WTC11 (cell line): ENCODE measurements around the gene ZFAND5. TPM values are rescaled to one million over a fixed set of nuclear protein-coding genes. Genes with fewer than 3 reads are reported as not detected.

Experiments
- ATAC-seq: fragments of 200-7000 bp; cut with Tn5 transposase; 2 replicates; pipeline ENCODE4 v1.10.0; 2021; ENCODE audit warnings: mild to moderate bottlenecking, moderate library complexity
- CTCF ChIA-PET: fragments of 300-600 bp; sonication (Branson Sonifier 250); formaldehyde crosslinking; loops from one replicate; lab custom pipeline; 2021; ENCODE audit warnings: antibody characterized with exemption; lab: Charles Lee
- POLR2A ChIA-PET: fragments of 350-600 bp; sonication (Branson Sonifier 250); formaldehyde crosslinking; loops from one replicate; lab custom pipeline; 2021; ENCODE audit warnings: antibody characterized with exemption; lab: Charles Lee
- DNase-seq: peaks from one replicate; pipeline ENCODE4 v3.0.0; 2021; ENCODE audit warnings: low spot score
- H3K27ac Mint-ChIP-seq: 2 replicates; pipeline ENCODE4 v1.8.0; 2021; ENCODE audit warnings: mixed read lengths
- H3K27me3 Mint-ChIP-seq: 2 replicates; pipeline ENCODE4 v1.8.0; 2021; ENCODE audit warnings: low read depth, mild to moderate bottlenecking, moderate library complexity, mixed read lengths
- H3K36me3 Mint-ChIP-seq: 2 replicates; pipeline ENCODE4 v1.8.0; 2021; ENCODE audit warnings: mixed read lengths
- H3K4me1 Mint-ChIP-seq: 2 replicates; pipeline ENCODE4 v1.8.0; 2022; ENCODE audit warnings: mixed read lengths
- H3K4me3 Mint-ChIP-seq: 2 replicates; pipeline ENCODE4 v1.8.0; 2021; ENCODE audit warnings: mild to moderate bottlenecking, moderate library complexity, mixed read lengths
- H3K9me3 Mint-ChIP-seq: 2 replicates; pipeline ENCODE4 v1.8.0; 2021; ENCODE audit warnings: mixed read lengths
- ATF1 ChIP-seq: sonication (generic); formaldehyde crosslinking; IDR thresholded peaks from 2 replicates; pipeline ENCODE4 v1.8.1; 2023; ENCODE audit warnings: mild to moderate bottlenecking, moderate library complexity, missing genetic modification reagents
- CREM ChIP-seq: sonication (generic); formaldehyde crosslinking; IDR thresholded peaks from 2 replicates; pipeline ENCODE4 v1.8.1; 2022; ENCODE audit warnings: mild to moderate bottlenecking, missing genetic modification reagents, moderate library complexity
- FOXJ3 ChIP-seq: sonication (generic); formaldehyde crosslinking; IDR thresholded peaks from 2 replicates; pipeline ENCODE4 v1.9.0; 2021; ENCODE audit warnings: missing genetic modification reagents, mild to moderate bottlenecking, borderline replicate concordance
- GTF2I ChIP-seq: fragments of 250-450 bp; sonication (Bioruptor Pico); conservative IDR thresholded peaks from 2 replicates; pipeline ENCODE4 v1.4.0; 2021; ENCODE audit warnings: mild to moderate bottlenecking
- JAZF1 ChIP-seq: fragments of 250-450 bp; sonication (Bioruptor Pico); IDR thresholded peaks from 2 replicates; pipeline ENCODE4 v1.9.0; 2021; ENCODE audit warnings: moderate library complexity, mild to moderate bottlenecking, inconsistent platforms
- MXD4 ChIP-seq: fragments of 250-450 bp; sonication (Bioruptor Pico); IDR thresholded peaks from 2 replicates; pipeline ENCODE4 v1.8.0; 2021; ENCODE audit warnings: mild to moderate bottlenecking, moderate library complexity, borderline replicate concordance
- MYBL2 ChIP-seq: sonication (generic); formaldehyde crosslinking; IDR thresholded peaks from 2 replicates; pipeline ENCODE4 v1.8.1; 2023; ENCODE audit warnings: mild to moderate bottlenecking, moderate library complexity, missing genetic modification reagents
- NR1H2 ChIP-seq: sonication (generic); formaldehyde crosslinking; IDR thresholded peaks from 2 replicates; pipeline ENCODE4 v1.9.0; 2021; ENCODE audit warnings: mild to moderate bottlenecking, moderate library complexity, missing genetic modification reagents
- SMAD3 ChIP-seq: sonication (generic); formaldehyde crosslinking; IDR thresholded peaks from 2 replicates; pipeline ENCODE4 v1.8.0; 2022; ENCODE audit warnings: missing genetic modification reagents, mild to moderate bottlenecking, borderline replicate concordance
- SOX15 ChIP-seq: fragments of 250-450 bp; sonication (Bioruptor Pico); IDR thresholded peaks from 2 replicates; pipeline ENCODE4 v1.9.0; 2021; ENCODE audit warnings: mild to moderate bottlenecking
- TEAD1 ChIP-seq: sonication (generic); formaldehyde crosslinking; IDR thresholded peaks from 2 replicates; pipeline ENCODE4 v1.8.0; 2022; ENCODE audit warnings: mild to moderate bottlenecking, missing genetic modification reagents
- ZNF121 ChIP-seq: sonication (generic); formaldehyde crosslinking; IDR thresholded peaks from 2 replicates; pipeline ENCODE4 v1.8.0; 2023; ENCODE audit warnings: missing genetic modification reagents
- ZNF263 ChIP-seq: sonication (generic); formaldehyde crosslinking; IDR thresholded peaks from 2 replicates; pipeline ENCODE4 v1.8.1; 2022; ENCODE audit warnings: low read depth, mild to moderate bottlenecking, moderate library complexity, missing genetic modification reagents
- total RNA-seq: library from RNA; stranded (reverse); gene quantifications from 3 replicates; pipeline ENCODE4 v1.2.3, GENCODE V29; 2021
- TF ChIP-seq, protein P1 (sequence below): sonication (generic); formaldehyde crosslinking; IDR thresholded peaks from 2 replicates; pipeline ENCODE4 v1.8.1; 2023; ENCODE audit warnings: mild to moderate bottlenecking, missing genetic modification reagents, borderline replicate concordance
- TF ChIP-seq, protein P2 (sequence below): sonication (generic); formaldehyde crosslinking; IDR thresholded peaks from 2 replicates; pipeline ENCODE4 v1.8.1; 2022; ENCODE audit warnings: low read depth, mild to moderate bottlenecking, moderate library complexity, missing genetic modification reagents, borderline replicate concordance
- TF ChIP-seq, protein P3 (sequence below): fragments of 250-450 bp; sonication (Bioruptor Pico); IDR thresholded peaks from 2 replicates; pipeline ENCODE4 v2.1.2; 2022; ENCODE audit warnings: mild to moderate bottlenecking, moderate library complexity
- TF ChIP-seq, protein P4 (sequence below): sonication (generic); formaldehyde crosslinking; IDR thresholded peaks from 2 replicates; pipeline ENCODE4 v1.8.0; 2022; ENCODE audit warnings: mild to moderate bottlenecking, missing genetic modification reagents
- TF ChIP-seq, protein P5 (sequence below): sonication (generic); formaldehyde crosslinking; IDR thresholded peaks from 2 replicates; pipeline ENCODE4 v1.8.1; 2022; ENCODE audit warnings: mild to moderate bottlenecking, moderate library complexity, missing genetic modification reagents
- TF ChIP-seq, protein P6 (sequence below): fragments of 250-450 bp; sonication (Bioruptor Pico); IDR thresholded peaks from 2 replicates; pipeline ENCODE4 v1.9.0; 2021; ENCODE audit warnings: mild to moderate bottlenecking
- TF ChIP-seq, protein P7 (sequence below): fragments of 250-450 bp; sonication (Bioruptor Pico); IDR thresholded peaks from 2 replicates; pipeline ENCODE4 v1.9.0; 2021; ENCODE audit warnings: moderate library complexity, mild to moderate bottlenecking, inconsistent platforms, borderline replicate concordance
- TF ChIP-seq, protein P8 (sequence below): sonication (generic); formaldehyde crosslinking; conservative IDR thresholded peaks from 2 replicates; pipeline ENCODE4 v1.8.1; 2022; ENCODE audit warnings: mild to moderate bottlenecking, missing genetic modification reagents
- TF ChIP-seq, protein P9 (sequence below): sonication (generic); formaldehyde crosslinking; IDR thresholded peaks from 2 replicates; pipeline ENCODE4 v1.8.1; 2022; ENCODE audit warnings: low read depth, missing genetic modification reagents, borderline replicate concordance

ZFAND5 gene
- total RNA-seq, 1 experiment from 2014 or later = 137 TPM

DNA sequence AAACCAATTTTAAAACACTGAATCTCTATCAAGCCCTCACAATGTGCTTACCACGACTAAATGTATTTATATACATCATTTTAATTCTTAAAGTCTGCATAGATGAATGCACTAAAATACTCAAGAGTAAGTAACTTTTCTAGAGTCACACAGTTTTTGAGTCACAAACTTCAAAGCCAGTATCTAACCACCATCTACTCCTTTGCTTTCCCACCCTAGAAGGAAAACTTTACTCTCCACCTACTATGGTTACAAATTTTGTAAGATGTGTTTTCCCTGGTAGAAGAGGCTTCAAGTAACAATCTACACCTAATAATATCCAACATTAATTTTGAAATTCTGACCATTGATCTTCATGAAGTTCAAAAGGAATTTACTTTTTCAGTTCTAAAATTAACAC lies 18.7 kb downstream of the ZFAND5 start:
- ChIA-PET CTCF (interaction anchor here (0.5 to 1.7 kb wide), 4 partner anchors 17 to 498 kb away, joined by 3 to 4 read pairs (median 3); partner anchors contain the start of gene ZFAND5), POLR2A (no interaction called here)
- H3K36me3 Mint-ChIP-seq = no peaks in the 10 kb centered on the region
- H3K4me3 Mint-ChIP-seq = no peak overlapping the region
- 0 out of 2 replicates have a peak, but pooled peaks cover 3% of the 10 kb centered on the region for H3K9me3 Mint-ChIP-seq
- DNase-seq (no peak), ATAC-seq (no peak)
- TF ChIP-seq, protein P1, sequence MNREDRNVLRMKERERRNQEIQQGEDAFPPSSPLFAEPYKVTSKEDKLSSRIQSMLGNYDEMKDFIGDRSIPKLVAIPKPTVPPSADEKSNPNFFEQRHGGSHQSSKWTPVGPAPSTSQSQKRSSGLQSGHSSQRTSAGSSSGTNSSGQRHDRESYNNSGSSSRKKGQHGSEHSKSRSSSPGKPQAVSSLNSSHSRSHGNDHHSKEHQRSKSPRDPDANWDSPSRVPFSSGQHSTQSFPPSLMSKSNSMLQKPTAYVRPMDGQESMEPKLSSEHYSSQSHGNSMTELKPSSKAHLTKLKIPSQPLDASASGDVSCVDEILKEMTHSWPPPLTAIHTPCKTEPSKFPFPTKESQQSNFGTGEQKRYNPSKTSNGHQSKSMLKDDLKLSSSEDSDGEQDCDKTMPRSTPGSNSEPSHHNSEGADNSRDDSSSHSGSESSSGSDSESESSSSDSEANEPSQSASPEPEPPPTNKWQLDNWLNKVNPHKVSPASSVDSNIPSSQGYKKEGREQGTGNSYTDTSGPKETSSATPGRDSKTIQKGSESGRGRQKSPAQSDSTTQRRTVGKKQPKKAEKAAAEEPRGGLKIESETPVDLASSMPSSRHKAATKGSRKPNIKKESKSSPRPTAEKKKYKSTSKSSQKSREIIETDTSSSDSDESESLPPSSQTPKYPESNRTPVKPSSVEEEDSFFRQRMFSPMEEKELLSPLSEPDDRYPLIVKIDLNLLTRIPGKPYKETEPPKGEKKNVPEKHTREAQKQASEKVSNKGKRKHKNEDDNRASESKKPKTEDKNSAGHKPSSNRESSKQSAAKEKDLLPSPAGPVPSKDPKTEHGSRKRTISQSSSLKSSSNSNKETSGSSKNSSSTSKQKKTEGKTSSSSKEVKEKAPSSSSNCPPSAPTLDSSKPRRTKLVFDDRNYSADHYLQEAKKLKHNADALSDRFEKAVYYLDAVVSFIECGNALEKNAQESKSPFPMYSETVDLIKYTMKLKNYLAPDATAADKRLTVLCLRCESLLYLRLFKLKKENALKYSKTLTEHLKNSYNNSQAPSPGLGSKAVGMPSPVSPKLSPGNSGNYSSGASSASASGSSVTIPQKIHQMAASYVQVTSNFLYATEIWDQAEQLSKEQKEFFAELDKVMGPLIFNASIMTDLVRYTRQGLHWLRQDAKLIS (CRISPR knock-in tag) = no peak
- no peak for TF ChIP-seq CREM (CRISPR knock-in tag)
- no peak for TF ChIP-seq MYBL2 (CRISPR knock-in tag)
- TF ChIP-seq, protein P2, sequence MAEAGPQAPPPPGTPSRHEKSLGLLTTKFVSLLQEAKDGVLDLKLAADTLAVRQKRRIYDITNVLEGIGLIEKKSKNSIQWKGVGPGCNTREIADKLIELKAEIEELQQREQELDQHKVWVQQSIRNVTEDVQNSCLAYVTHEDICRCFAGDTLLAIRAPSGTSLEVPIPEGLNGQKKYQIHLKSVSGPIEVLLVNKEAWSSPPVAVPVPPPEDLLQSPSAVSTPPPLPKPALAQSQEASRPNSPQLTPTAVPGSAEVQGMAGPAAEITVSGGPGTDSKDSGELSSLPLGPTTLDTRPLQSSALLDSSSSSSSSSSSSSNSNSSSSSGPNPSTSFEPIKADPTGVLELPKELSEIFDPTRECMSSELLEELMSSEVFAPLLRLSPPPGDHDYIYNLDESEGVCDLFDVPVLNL (CRISPR knock-in tag) = no peak
- TF ChIP-seq MXD4 = no peak
- TF ChIP-seq SOX15 (CRISPR knock-in tag) = no peak
- TF ChIP-seq, protein P3, sequence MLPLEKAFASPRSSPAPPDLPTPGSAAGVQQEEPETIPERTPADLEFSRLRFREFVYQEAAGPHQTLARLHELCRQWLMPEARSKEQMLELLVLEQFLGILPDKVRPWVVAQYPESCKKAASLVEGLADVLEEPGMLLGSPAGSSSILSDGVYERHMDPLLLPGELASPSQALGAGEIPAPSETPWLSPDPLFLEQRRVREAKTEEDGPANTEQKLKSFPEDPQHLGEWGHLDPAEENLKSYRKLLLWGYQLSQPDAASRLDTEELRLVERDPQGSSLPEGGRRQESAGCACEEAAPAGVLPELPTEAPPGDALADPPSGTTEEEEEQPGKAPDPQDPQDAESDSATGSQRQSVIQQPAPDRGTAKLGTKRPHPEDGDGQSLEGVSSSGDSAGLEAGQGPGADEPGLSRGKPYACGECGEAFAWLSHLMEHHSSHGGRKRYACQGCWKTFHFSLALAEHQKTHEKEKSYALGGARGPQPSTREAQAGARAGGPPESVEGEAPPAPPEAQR (CRISPR knock-in tag) = no peak
- TF ChIP-seq TEAD1 (CRISPR knock-in tag) = no peak
- TF ChIP-seq, protein P4, sequence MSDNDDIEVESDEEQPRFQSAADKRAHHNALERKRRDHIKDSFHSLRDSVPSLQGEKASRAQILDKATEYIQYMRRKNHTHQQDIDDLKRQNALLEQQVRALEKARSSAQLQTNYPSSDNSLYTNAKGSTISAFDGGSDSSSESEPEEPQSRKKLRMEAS (CRISPR knock-in tag) = no peak
- no peak for TF ChIP-seq ATF1 (CRISPR knock-in tag)
- no peak for TF ChIP-seq GTF2I
- no peaks in the 10 kb centered on the region for H3K4me1 Mint-ChIP-seq
- no peaks in the 10 kb centered on the region for H3K27me3 Mint-ChIP-seq
- H3K27ac Mint-ChIP-seq = no peak overlapping the region

DNA sequence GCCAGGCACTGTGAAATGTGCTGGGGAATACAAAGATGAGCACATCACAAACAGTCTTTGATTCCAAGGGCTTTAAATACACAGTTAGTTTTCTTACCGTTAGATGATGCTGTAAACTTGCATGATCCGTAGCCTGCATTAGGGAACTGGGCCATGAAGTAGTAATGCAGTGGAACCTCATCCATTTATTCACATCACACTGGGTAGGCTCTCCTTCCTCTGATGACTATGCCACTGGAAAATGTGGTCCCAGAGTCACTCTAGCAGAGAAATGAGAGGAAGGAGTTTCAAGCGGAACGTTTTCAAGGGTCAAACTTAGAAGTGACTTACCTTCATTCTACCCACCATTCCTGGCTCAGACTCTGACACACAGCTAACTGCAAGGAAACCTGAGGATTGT lies 26.4 kb downstream of the ZFAND5 start:
- POLR2A ChIA-PET = no interaction called here
- TF ChIP-seq, protein P5, sequence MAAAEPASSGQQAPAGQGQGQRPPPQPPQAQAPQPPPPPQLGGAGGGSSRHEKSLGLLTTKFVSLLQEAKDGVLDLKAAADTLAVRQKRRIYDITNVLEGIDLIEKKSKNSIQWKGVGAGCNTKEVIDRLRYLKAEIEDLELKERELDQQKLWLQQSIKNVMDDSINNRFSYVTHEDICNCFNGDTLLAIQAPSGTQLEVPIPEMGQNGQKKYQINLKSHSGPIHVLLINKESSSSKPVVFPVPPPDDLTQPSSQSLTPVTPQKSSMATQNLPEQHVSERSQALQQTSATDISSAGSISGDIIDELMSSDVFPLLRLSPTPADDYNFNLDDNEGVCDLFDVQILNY (CRISPR knock-in tag) = no peak
- no peak for TF ChIP-seq TEAD1 (CRISPR knock-in tag)
- TF ChIP-seq JAZF1 (CRISPR knock-in tag) = no peak
- TF ChIP-seq ZNF121 (CRISPR knock-in tag) = no peak
- TF ChIP-seq, protein P6, sequence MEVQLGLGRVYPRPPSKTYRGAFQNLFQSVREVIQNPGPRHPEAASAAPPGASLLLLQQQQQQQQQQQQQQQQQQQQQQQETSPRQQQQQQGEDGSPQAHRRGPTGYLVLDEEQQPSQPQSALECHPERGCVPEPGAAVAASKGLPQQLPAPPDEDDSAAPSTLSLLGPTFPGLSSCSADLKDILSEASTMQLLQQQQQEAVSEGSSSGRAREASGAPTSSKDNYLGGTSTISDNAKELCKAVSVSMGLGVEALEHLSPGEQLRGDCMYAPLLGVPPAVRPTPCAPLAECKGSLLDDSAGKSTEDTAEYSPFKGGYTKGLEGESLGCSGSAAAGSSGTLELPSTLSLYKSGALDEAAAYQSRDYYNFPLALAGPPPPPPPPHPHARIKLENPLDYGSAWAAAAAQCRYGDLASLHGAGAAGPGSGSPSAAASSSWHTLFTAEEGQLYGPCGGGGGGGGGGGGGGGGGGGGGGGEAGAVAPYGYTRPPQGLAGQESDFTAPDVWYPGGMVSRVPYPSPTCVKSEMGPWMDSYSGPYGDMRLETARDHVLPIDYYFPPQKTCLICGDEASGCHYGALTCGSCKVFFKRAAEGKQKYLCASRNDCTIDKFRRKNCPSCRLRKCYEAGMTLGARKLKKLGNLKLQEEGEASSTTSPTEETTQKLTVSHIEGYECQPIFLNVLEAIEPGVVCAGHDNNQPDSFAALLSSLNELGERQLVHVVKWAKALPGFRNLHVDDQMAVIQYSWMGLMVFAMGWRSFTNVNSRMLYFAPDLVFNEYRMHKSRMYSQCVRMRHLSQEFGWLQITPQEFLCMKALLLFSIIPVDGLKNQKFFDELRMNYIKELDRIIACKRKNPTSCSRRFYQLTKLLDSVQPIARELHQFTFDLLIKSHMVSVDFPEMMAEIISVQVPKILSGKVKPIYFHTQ = no peak
- no peak for TF ChIP-seq SMAD3 (CRISPR knock-in tag)
- TF ChIP-seq, protein P7, sequence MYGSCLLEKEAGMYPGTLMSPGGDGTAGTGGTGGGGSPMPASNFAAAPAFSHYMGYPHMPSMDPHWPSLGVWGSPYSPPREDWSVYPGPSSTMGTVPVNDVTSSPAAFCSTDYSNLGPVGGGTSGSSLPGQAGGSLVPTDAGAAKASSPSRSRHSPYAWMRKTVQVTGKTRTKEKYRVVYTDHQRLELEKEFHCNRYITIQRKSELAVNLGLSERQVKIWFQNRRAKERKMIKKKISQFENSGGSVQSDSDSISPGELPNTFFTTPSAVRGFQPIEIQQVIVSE (CRISPR knock-in tag) = no peak
- TF ChIP-seq MYBL2 (CRISPR knock-in tag) = no peak
- TF ChIP-seq, protein P8, sequence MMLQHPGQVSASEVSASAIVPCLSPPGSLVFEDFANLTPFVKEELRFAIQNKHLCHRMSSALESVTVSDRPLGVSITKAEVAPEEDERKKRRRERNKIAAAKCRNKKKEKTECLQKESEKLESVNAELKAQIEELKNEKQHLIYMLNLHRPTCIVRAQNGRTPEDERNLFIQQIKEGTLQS (CRISPR knock-in tag) = no peak
- TF ChIP-seq CREM (CRISPR knock-in tag) = no peak
- no peak for TF ChIP-seq FOXJ3 (CRISPR knock-in tag)
- no peak for TF ChIP-seq ATF1 (CRISPR knock-in tag)
- no peak for TF ChIP-seq NR1H2
- no peak for TF ChIP-seq ZNF263 (CRISPR knock-in tag)
- TF ChIP-seq, protein P9, sequence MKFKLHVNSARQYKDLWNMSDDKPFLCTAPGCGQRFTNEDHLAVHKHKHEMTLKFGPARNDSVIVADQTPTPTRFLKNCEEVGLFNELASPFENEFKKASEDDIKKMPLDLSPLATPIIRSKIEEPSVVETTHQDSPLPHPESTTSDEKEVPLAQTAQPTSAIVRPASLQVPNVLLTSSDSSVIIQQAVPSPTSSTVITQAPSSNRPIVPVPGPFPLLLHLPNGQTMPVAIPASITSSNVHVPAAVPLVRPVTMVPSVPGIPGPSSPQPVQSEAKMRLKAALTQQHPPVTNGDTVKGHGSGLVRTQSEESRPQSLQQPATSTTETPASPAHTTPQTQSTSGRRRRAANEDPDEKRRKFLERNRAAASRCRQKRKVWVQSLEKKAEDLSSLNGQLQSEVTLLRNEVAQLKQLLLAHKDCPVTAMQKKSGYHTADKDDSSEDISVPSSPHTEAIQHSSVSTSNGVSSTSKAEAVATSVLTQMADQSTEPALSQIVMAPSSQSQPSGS (CRISPR knock-in tag) = no peak

More for the DNA sequence above, 26.4 kb downstream of the ZFAND5 start:
- Mint-ChIP-seq H3K27ac (no peak overlapping the region), H3K4me3 (no peak overlapping the region), H3K9me3 (no peaks in the 10 kb centered on the region), H3K4me1 (0 out of 2 replicates have a peak, but pooled peaks cover 1% of the 10 kb centered on the region), H3K36me3 (no peaks in the 10 kb centered on the region), H3K27me3 (no peaks in the 10 kb centered on the region)
- CTCF ChIA-PET = no interaction called here
- no peak for ATAC-seq
- no peak for DNase-seq
